Muscle of arm (tissue), 12 donors: ENCODE measurements around the gene PKNOX2. TPM values are rescaled to one million over a fixed set of nuclear protein-coding genes. Genes with fewer than 3 reads are reported as not detected.

Source experiments
- DNase-seq: peaks from one replicate; pipeline ENCODE4 v3.0.0-alpha.2; 2013
- polyA plus RNA-seq, 12 donors: library from polyadenylated mRNA; unstranded; fragments of 120-200 nt; gene quantifications; one replicate each; pipeline ENCODE4 v1.2.1, GENCODE V29; 2013; ENCODE audit not compliant: insufficient read length in 12 of 12

Gene PKNOX2
- polyA plus RNA-seq, 12 donors, result 18.8 to 53.6 (median 25.8) TPM; not detected in 1

GRCh38 chr11:125468025-125468424 is 303.5 kb downstream of the PKNOX2 start:
- no peak for DNase-seq

GRCh38 chr11:125468852-125469251 is 304.3 kb downstream of the PKNOX2 start:
- no peak for DNase-seq

- no peak for DNase-seq
These were observed 305.8 kb downstream of the PKNOX2 start for GRCh38 chr11:125470355-125470754.

GRCh38 chr11:125476721-125477120 is 312.2 kb downstream of the PKNOX2 start:
- DNase-seq, result no peak

- no peak for DNase-seq
These were observed 314.6 kb downstream of the PKNOX2 start for GRCh38 chr11:125479137-125479536.

- no peak for DNase-seq
These were observed 317.0 kb downstream of the PKNOX2 start for GRCh38 chr11:125481531-125481930.

Other genes with a start within 250 kb of the PKNOX2 start
- under 1 TPM in 5 of 12 donors, not detected in 7; 0.13 to 0.34 (median 0.18) TPM for gene HEPN1, start 245.5 kb upstream of the PKNOX2 start, polyA plus RNA-seq
- gene HEPACAM, start 228.7 kb upstream of the PKNOX2 start, polyA plus RNA-seq, result under 1 TPM in 4 of 12 donors, not detected in 8; 0.05 to 0.33 (median 0.19) TPM
- 1 to 10 TPM in 10 of 12 donors, not detected in 2; 2.4 to 5.3 (median 3.4) TPM for gene CCDC15, start 210.5 kb upstream of the PKNOX2 start, polyA plus RNA-seq
- 1 to 10 TPM in 10 of 12 donors, not detected in 2; 1.6 to 3.8 (median 2.9) TPM for gene SLC37A2, start 101.4 kb upstream of the PKNOX2 start, polyA plus RNA-seq
- 10 to 100 TPM in 11 of 12 donors, not detected in 1; 14.4 to 29.8 (median 24.5) TPM for gene TMEM218, start 53.1 kb upstream of the PKNOX2 start, polyA plus RNA-seq